GM12874 (cell line): Measurements from ENCODE around the gene PGF.

Source experiments
- TF ChIP-seq, protein P1 (sequence below): IDR thresholded peaks from 2 replicates; pipeline ENCODE4 v1.5.1; 2011; ENCODE audit warnings: low read depth, mild to moderate bottlenecking, control low read depth, low read length, moderate library complexity; ENCODE audit not compliant: insufficient read depth

The PGF gene

DNA sequence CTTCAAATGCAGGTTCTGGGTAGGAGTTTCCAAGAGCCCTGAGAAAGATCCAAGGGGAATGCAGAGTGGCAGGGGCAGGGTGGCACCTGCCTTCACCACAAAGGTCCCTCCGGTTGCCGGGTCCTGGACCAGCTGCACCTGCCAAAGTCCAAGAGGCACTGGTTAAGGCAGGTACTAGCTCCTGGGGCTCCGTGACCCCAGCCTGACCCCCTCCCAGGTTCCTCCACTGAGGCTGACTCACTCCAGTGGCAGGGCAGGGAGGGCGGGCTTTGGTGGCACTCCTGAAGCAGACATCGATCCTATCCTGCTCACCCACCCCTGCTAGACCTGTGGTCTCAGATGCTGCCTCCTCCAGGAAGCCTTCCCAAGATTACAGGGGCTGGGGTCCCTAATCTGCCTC is 43.7 kb downstream of the PGF start:
- TF ChIP-seq, protein P1, sequence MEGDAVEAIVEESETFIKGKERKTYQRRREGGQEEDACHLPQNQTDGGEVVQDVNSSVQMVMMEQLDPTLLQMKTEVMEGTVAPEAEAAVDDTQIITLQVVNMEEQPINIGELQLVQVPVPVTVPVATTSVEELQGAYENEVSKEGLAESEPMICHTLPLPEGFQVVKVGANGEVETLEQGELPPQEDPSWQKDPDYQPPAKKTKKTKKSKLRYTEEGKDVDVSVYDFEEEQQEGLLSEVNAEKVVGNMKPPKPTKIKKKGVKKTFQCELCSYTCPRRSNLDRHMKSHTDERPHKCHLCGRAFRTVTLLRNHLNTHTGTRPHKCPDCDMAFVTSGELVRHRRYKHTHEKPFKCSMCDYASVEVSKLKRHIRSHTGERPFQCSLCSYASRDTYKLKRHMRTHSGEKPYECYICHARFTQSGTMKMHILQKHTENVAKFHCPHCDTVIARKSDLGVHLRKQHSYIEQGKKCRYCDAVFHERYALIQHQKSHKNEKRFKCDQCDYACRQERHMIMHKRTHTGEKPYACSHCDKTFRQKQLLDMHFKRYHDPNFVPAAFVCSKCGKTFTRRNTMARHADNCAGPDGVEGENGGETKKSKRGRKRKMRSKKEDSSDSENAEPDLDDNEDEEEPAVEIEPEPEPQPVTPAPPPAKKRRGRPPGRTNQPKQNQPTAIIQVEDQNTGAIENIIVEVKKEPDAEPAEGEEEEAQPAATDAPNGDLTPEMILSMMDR: no peak

- TF ChIP-seq, protein P1: no peak
Measured at GRCh38 chr14:74911221-74911620, 44.2 kb downstream of the PGF start.

GRCh38 chr14:74910556-74910955 is 44.8 kb downstream of the PGF start:
- TF ChIP-seq, protein P1: no peak

DNA sequence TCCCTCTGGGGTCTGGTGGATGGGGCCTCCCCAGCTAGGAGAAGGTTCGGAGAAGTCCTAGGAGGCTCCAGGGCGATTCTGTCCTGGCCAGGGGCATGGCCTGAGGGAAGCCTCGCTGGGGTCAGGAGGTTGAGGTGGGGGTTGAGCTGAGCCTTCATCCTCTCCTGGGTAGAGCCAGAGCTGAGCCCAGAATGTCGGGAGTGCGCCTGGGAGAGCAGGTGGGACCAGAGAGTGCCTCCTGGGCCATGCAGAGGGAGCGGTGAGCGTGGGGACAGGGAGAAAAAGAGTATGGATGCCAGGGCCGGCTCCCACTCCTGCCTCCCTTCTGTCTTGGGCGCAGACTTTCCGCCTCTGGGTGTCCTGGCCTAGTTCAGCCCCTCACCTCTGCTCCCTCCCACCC is 45.5 kb downstream of the PGF start:
- TF ChIP-seq, protein P1: no peak

- TF ChIP-seq, protein P1: no peak
Measured at GRCh38 chr14:74909501-74909900, 45.9 kb downstream of the PGF start.

DNA sequence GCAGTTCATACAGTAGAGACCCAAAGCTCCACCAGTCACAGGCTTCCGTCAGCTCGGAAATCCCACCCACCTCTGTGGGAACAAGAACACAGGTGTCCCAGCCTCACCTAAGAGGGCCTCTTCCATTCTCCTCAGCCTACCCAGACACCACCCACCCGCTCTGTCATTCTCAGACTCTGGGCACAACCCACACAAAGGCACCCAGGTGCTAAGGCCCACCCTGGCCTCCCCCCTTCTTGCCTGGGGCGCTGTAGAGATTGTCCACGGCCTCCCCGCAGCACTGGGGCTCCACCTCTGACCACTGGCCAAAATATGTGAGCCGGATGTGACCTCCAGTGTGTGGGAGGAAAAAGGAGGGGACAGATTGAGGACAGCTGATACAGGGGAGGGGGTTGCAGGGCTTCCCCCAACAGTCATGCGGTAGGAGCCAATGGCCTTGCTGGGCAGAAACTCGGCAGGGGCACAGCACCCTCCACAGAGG is 46.5 kb downstream of the PGF start:
- TF ChIP-seq, protein P1: no peak

DNA sequence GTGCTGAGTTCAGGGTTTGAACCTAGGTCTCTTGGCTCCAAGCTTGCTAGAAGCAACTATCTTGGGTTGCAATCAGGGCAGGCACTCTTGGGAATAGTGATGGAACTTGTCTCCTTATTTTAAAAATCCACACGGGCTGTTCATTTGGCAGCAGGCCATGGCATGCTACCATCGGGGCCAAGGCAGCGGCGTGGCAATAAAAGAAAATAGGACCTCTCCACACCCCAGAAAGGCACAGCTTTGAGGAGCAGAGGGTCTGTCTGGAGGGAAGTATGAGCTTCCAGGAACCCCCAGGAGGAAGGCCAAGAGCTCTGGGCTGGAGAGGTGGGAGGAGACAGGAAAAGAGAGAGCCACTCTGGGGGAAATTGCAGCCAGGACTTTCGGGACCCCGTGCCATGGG is 47.7 kb downstream of the PGF start:
- TF ChIP-seq, protein P1: no peak
